ENCODE measurements around the gene SLC9A1.
A peak's percentile ranks its signal among the peaks of the same experiment; 100 is the strongest.

- TF ChIP-seq CTCF (IDR thresholded peaks at IDR 0.05) (peak; percentile 82 to 83), POLR2AphosphoS5 (IDR thresholded peaks at IDR 0.05) (peak; percentile 93 to 99 (median 96)), POLR2A (IDR thresholded peaks at IDR 0.05) (peak; percentile 98 to 99), EP300 (IDR thresholded peaks at IDR 0.05) (no peak)
Measured at GRCh38 chr1:27154991-27155781, at the start of gene SLC9A1.
